Measurements from ENCODE around the gene P3H2.

GRCh38 chr3:190059242-190059590 is 61.5 kb downstream of the P3H2 start:
- TF ChIP-seq POLR2AphosphoS5 (IDR thresholded peaks at IDR 0.05; ENCODE audit: low read depth, low read length) (no peak), SIN3A (IDR thresholded peaks at IDR 0.05; ENCODE audit: borderline replicate concordance, insufficient read depth, low read depth, low read length) (no peak)
- TF ChIP-seq, protein P1, sequence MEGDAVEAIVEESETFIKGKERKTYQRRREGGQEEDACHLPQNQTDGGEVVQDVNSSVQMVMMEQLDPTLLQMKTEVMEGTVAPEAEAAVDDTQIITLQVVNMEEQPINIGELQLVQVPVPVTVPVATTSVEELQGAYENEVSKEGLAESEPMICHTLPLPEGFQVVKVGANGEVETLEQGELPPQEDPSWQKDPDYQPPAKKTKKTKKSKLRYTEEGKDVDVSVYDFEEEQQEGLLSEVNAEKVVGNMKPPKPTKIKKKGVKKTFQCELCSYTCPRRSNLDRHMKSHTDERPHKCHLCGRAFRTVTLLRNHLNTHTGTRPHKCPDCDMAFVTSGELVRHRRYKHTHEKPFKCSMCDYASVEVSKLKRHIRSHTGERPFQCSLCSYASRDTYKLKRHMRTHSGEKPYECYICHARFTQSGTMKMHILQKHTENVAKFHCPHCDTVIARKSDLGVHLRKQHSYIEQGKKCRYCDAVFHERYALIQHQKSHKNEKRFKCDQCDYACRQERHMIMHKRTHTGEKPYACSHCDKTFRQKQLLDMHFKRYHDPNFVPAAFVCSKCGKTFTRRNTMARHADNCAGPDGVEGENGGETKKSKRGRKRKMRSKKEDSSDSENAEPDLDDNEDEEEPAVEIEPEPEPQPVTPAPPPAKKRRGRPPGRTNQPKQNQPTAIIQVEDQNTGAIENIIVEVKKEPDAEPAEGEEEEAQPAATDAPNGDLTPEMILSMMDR (IDR thresholded peaks at IDR 0.05): no peak
- TF ChIP-seq, protein P2, sequence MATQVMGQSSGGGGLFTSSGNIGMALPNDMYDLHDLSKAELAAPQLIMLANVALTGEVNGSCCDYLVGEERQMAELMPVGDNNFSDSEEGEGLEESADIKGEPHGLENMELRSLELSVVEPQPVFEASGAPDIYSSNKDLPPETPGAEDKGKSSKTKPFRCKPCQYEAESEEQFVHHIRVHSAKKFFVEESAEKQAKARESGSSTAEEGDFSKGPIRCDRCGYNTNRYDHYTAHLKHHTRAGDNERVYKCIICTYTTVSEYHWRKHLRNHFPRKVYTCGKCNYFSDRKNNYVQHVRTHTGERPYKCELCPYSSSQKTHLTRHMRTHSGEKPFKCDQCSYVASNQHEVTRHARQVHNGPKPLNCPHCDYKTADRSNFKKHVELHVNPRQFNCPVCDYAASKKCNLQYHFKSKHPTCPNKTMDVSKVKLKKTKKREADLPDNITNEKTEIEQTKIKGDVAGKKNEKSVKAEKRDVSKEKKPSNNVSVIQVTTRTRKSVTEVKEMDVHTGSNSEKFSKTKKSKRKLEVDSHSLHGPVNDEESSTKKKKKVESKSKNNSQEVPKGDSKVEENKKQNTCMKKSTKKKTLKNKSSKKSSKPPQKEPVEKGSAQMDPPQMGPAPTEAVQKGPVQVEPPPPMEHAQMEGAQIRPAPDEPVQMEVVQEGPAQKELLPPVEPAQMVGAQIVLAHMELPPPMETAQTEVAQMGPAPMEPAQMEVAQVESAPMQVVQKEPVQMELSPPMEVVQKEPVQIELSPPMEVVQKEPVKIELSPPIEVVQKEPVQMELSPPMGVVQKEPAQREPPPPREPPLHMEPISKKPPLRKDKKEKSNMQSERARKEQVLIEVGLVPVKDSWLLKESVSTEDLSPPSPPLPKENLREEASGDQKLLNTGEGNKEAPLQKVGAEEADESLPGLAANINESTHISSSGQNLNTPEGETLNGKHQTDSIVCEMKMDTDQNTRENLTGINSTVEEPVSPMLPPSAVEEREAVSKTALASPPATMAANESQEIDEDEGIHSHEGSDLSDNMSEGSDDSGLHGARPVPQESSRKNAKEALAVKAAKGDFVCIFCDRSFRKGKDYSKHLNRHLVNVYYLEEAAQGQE (IDR thresholded peaks at IDR 0.05; ENCODE audit: insufficient read depth in 1 of 2, low read depth in 2 of 2, low read length in 1 of 2): no peak

All from Panc1 (cell line).